Jurkat, Clone E6-1 (cell line): ENCODE results near the gene COLEC11.
"Not testable (repeated sequence)": the region's sequence is repeated elsewhere in the genome, so short reads cannot be mapped to it uniquely, and the experiment has no call there.

ENCODE experiments used
- DNase-seq: peaks from one replicate; pipeline ENCODE4 v3.0.0-alpha.2; 2011; ENCODE audit warnings: low read depth, low spot score
- H3K4me3 ChIP-seq: 2 replicates; pipeline ENCODE4 v1.5.1; 2011; ENCODE audit warnings: mild to moderate bottlenecking, low read length, control low read depth, moderate library complexity

Gene COLEC11

GRCh38 chr2:3659447-3660432 lies 64.8 kb downstream of the COLEC11 start:
- no peak for DNase-seq
- H3K4me3 ChIP-seq: no peak overlapping the region

GRCh38 chr2:3660640-3661039 lies 65.7 kb downstream of the COLEC11 start:
- DNase-seq, H3K4me3 ChIP-seq: not testable (repeated sequence)

GRCh38 chr2:3661149-3661660 lies 66.3 kb downstream of the COLEC11 start:
- H3K4me3 ChIP-seq: no peak overlapping the region
- DNase-seq: no peak

- DNase-seq: no peak
- no peak overlapping the region for H3K4me3 ChIP-seq
These were observed 67.3 kb downstream of the COLEC11 start for GRCh38 chr2:3662239-3662638.

GRCh38 chr2:3664118-3664517 lies 69.2 kb downstream of the COLEC11 start:
- no peak overlapping the region for H3K4me3 ChIP-seq
- no peak for DNase-seq

GRCh38 chr2:3664925-3665324 lies 70.0 kb downstream of the COLEC11 start:
- no peak overlapping the region for H3K4me3 ChIP-seq

GRCh38 chr2:3665886-3666612 lies 71.1 kb downstream of the COLEC11 start:
- no peak for DNase-seq
- H3K4me3 ChIP-seq: no peak overlapping the region

More at GRCh38 chr2:3664925-3665324, 70.0 kb downstream of the COLEC11 start:
- no peak for DNase-seq

- no peak for DNase-seq
- H3K4me3 ChIP-seq: no peak overlapping the region
These were observed 71.7 kb downstream of the COLEC11 start for GRCh38 chr2:3666613-3666975.

- H3K4me3 ChIP-seq: no peak overlapping the region
- DNase-seq: no peak
These were observed 72.3 kb downstream of the COLEC11 start for GRCh38 chr2:3667151-3667631.

- DNase-seq: no peak
- no peak overlapping the region for H3K4me3 ChIP-seq
These were observed 74.7 kb downstream of the COLEC11 start for GRCh38 chr2:3669656-3670055.

GRCh38 chr2:3670376-3670775 lies 75.5 kb downstream of the COLEC11 start:
- DNase-seq: no peak
- no peak overlapping the region for H3K4me3 ChIP-seq

GRCh38 chr2:3670941-3671340 lies 76.0 kb downstream of the COLEC11 start:
- no peak overlapping the region for H3K4me3 ChIP-seq
- DNase-seq: no peak

- no peak for DNase-seq
- no peak overlapping the region for H3K4me3 ChIP-seq
These were observed 78.2 kb downstream of the COLEC11 start for GRCh38 chr2:3672861-3673678.

GRCh38 chr2:3674066-3674845 lies 79.3 kb downstream of the COLEC11 start:
- H3K4me3 ChIP-seq: no peak overlapping the region
- no peak for DNase-seq

GRCh38 chr2:3675687-3676086 lies 80.8 kb downstream of the COLEC11 start:
- no peak overlapping the region for H3K4me3 ChIP-seq
- no peak for DNase-seq

- no peak for DNase-seq
- no peak overlapping the region for H3K4me3 ChIP-seq
These were observed 82.5 kb downstream of the COLEC11 start for GRCh38 chr2:3677436-3677835.

GRCh38 chr2:3678212-3678611 lies 83.3 kb downstream of the COLEC11 start:
- no peak overlapping the region for H3K4me3 ChIP-seq
- DNase-seq: no peak

GRCh38 chr2:3679180-3679579 lies 84.3 kb downstream of the COLEC11 start:
- no peak for DNase-seq
- H3K4me3 ChIP-seq: no peak overlapping the region
